Lung (tissue), 12 donors: ENCODE results near the gene ZNF821. TPM values are rescaled to one million over a fixed set of nuclear protein-coding genes. Genes with fewer than 3 reads are reported as not detected.

Experiments
- ATAC-seq: fragments of 200-7000 bp; cut with Tn5 transposase; one replicate; pipeline ENCODE4 v1.9.1; 2020; ENCODE audit warnings: moderate number of reproducible peaks; ENCODE audit not compliant: insufficient read depth, low FRiP score
- DNase-seq, 3 donors: peaks; one replicate each; pipeline ENCODE4 v3.0.0-alpha.2; 2013 to 2017
- H3K27ac ChIP-seq, 2 donors: one replicate each; pipeline ENCODE4 v1.5.1; 2013; ENCODE audit warnings: mild to moderate bottlenecking in 2 of 2, moderate library complexity in 2 of 2, control low read depth in 1 of 2, inconsistent platforms in 1 of 2, low read depth in 1 of 2, low read length in 1 of 2
- H3K27me3 ChIP-seq, 3 donors: one replicate each; pipeline ENCODE4 v1.5.1; 2013; ENCODE audit warnings: low read length in 2 of 3; ENCODE audit not compliant: control insufficient read depth in 3 of 3, insufficient read depth in 3 of 3
- H3K36me3 ChIP-seq, 4 donors: one replicate each; pipeline ENCODE4 v1.5.1; 2013; ENCODE audit warnings: low read length in 4 of 4, mild to moderate bottlenecking in 1 of 4, moderate library complexity in 1 of 4; ENCODE audit not compliant: control insufficient read depth in 4 of 4, insufficient read depth in 4 of 4
- H3K4me1 ChIP-seq, 5 donors: one replicate each; pipeline ENCODE4 v1.5.1; 2013; ENCODE audit warnings: low read length in 5 of 5, mild to moderate bottlenecking in 2 of 5, moderate library complexity in 1 of 5; ENCODE audit not compliant: control insufficient read depth in 5 of 5, insufficient read depth in 5 of 5
- H3K4me3 ChIP-seq: one replicate; pipeline ENCODE4 v1.5.1; 2013; ENCODE audit warnings: mild to moderate bottlenecking, control low read depth, moderate library complexity
- H3K9ac ChIP-seq, 2 donors: one replicate each; pipeline ENCODE4 v1.5.1; 2013; ENCODE audit warnings: low read length in 2 of 2, control low read depth in 1 of 2; ENCODE audit not compliant: insufficient read depth in 1 of 2
- H3K9me3 ChIP-seq, 4 donors: one replicate each; pipeline ENCODE4 v1.5.1; 2013; ENCODE audit warnings: low read length in 3 of 4, mild to moderate bottlenecking in 1 of 4, moderate library complexity in 1 of 4; ENCODE audit not compliant: control insufficient read depth in 4 of 4, insufficient read depth in 3 of 4
- CTCF ChIP-seq: IDR thresholded peaks from 2 replicates; pipeline ENCODE4 v1.5.1; 2012; ENCODE audit warnings: mild to moderate bottlenecking; ENCODE audit errors: control extremely low read depth, extremely low read depth
- WGBS, 2 donors: extraction: QIAGEN DNeasy Blood & Tissue Kit; methylation state at CpG; one replicate each; pipeline ENCODE4 v1.1.7; 2013; 5-methylcytosine and 5-hydroxymethylcytosine counted together
- polyA plus RNA-seq, 2 donors: library from polyadenylated mRNA; stranded (reverse); fragments of 200-250 nt; gene quantifications; one replicate each; pipeline ENCODE4 v1.2.1, GENCODE V29; 2013
- total RNA-seq, 2 donors: library from RNA; depleted of rRNA in 1 of 2; stranded (reverse); fragments of >200 nt in 1 of 2; gene quantifications; one replicate each; pipeline ENCODE4 v1.2.1, GENCODE V29; 2014 to 2021
- donor health status: control.
- donor health status: control.
- donor health status: Bipolar disorder and iron deficiency.
- donor health status: healthy.
- donor health status: DM: yes; HTN: yes; CAD: no.

Gene ZNF821
- total and polyA plus RNA-seq, 4 donors, result 3.7 to 9.8 (median 6.7) TPM

- Histone ChIP-seq H3K4me3 (no peak overlapping the region), H3K9ac (no peak overlapping the region), H3K27ac (no peak overlapping the region), H3K9me3 (no peaks in the 10 kb centered on the region), H3K4me1 (peaks cover 0 to 9% (median 6%) of the 10 kb centered on the region in 5 donors), H3K27me3 (no peaks in the 10 kb centered on the region), H3K36me3 (peaks cover 16 to 38% (median 23%) of the 10 kb centered on the region in 4 donors)
- no peak for TF ChIP-seq CTCF
- ATAC-seq (no peak), DNase-seq (no peak)
- 94 to 97% methylated on average over 6 of the region's 6 CpGs for WGBS, 2 donors
Measured at GRCh38 chr16:71848622-71849021, 35.4 kb downstream of the ZNF821 start.

- no peaks in the 10 kb centered on the region for H3K9me3 ChIP-seq
- H3K4me1 ChIP-seq, result peaks cover 0 to 9% (median 6%) of the 10 kb centered on the region in 5 donors
- DNase-seq, result no peak
- peak overlapping the region; percentile 92 to 97 for H3K9ac ChIP-seq
- no peaks in the 10 kb centered on the region for H3K27me3 ChIP-seq
- WGBS, 2 donors, result 57 to 65% methylated on average over 3 of the region's 3 CpGs
- TF ChIP-seq CTCF, result no peak
- H3K4me3 ChIP-seq, result no peak overlapping the region
- H3K27ac ChIP-seq, result no peak overlapping the region
- no peak for ATAC-seq
- peaks cover 16 to 32% (median 21%) of the 10 kb centered on the region in 4 donors for H3K36me3 ChIP-seq
Measured at GRCh38 chr16:71847096-71847495, 36.9 kb downstream of the ZNF821 start.

GRCh38 chr16:71846431-71846830, 37.6 kb downstream of the ZNF821 start:
- ATAC-seq, result no peak
- Histone ChIP-seq H3K27me3 (no peaks in the 10 kb centered on the region), H3K4me3 (peak overlapping the region; percentile 100), H3K9ac (peak overlapping the region; percentile 92 to 97), H3K36me3 (peaks cover 14 to 28% (median 19%) of the 10 kb centered on the region in 4 donors), H3K27ac (peak overlapping the region; percentile 65 to 95), H3K9me3 (no peaks in the 10 kb centered on the region), H3K4me1 (peaks cover 0 to 9% (median 6%) of the 10 kb centered on the region in 5 donors)
- WGBS, 2 donors, result 1% methylated on average over 20 of the region's 20 CpGs
- peak; percentile 27 to 32 (median 29) for DNase-seq
- no peak for TF ChIP-seq CTCF
